Stimulated activated CD4-positive, alpha-beta T cell treated with anti-CD3 and anti-CD28 coated beads, Interleukin-1b, Interleukin-23, amount 100 ng/mL, for 48 hours (primary cell): ENCODE measurements around the gene CHMP2A.

Experiments used
- DNase-seq: peaks from one replicate; pipeline ENCODE4 v3.0.0-alpha.2; 2020

The CHMP2A gene

GRCh38 chr19:58536852-58537798 is 17.8 kb downstream of the CHMP2A start:
- no peak for DNase-seq

- DNase-seq = no peak
These were observed 19.0 kb downstream of the CHMP2A start for GRCh38 chr19:58535857-58536256.

GRCh38 chr19:58531034-58531840 is 23.7 kb downstream of the CHMP2A start:
- DNase-seq = no peak

- no peak for DNase-seq
These were observed 25.5 kb downstream of the CHMP2A start for GRCh38 chr19:58529405-58529804.

GRCh38 chr19:58522709-58523108 is 32.2 kb downstream of the CHMP2A start:
- no peak for DNase-seq

GRCh38 chr19:58521651-58522050 is 33.3 kb downstream of the CHMP2A start:
- DNase-seq = no peak

GRCh38 chr19:58520257-58520599 is 34.7 kb downstream of the CHMP2A start:
- no peak for DNase-seq

- peak; percentile 95 for DNase-seq
These were observed 35.3 kb downstream of the CHMP2A start, which contains the start of gene ZBTB45 for GRCh38 chr19:58519355-58520256. TSS of gene ZBTB45 (minus strand) at chr19:58519810. CDS start at chr19:58517673, 2,137 bp downstream.

- peak; percentile 61 for DNase-seq
These were observed 35.9 kb downstream of the CHMP2A start for GRCh38 chr19:58519087-58519354.

GRCh38 chr19:58518256-58519086 is 36.4 kb downstream of the CHMP2A start:
- no peak for DNase-seq

- DNase-seq = no peak
These were observed 37.7 kb downstream of the CHMP2A start for GRCh38 chr19:58516964-58517833.

GRCh38 chr19:58516246-58516836 is 38.6 kb downstream of the CHMP2A start:
- DNase-seq = no peak

GRCh38 chr19:58515259-58515658 is 39.6 kb downstream of the CHMP2A start:
- no peak for DNase-seq

GRCh38 chr19:58514564-58515022 is 40.3 kb downstream of the CHMP2A start:
- DNase-seq = no peak

- DNase-seq = peak; percentile 96
These were observed 41.0 kb downstream of the CHMP2A start for GRCh38 chr19:58513694-58514563.

GRCh38 chr19:58513213-58513693 is 41.7 kb downstream of the CHMP2A start:
- no peak for DNase-seq

GRCh38 chr19:58511353-58512208 is 43.3 kb downstream of the CHMP2A start, which contains the start of gene SLC27A5:
TSS of gene SLC27A5 (minus strand) at chr19:58511992. CDS start at chr19:58511955, 37 bp downstream.
- DNase-seq = no peak
